Bronchial epithelial cell (primary cell): ENCODE data around the gene TYW1. TPM values are rescaled to one million over a fixed set of nuclear protein-coding genes. Genes with fewer than 3 reads are reported as not detected.
"Not testable (repeated sequence)": the region's sequence is repeated elsewhere in the genome, so short reads cannot be mapped to it uniquely, and the experiment has no call there.

Source experiments
- DNase-seq: peaks from one replicate; pipeline ENCODE4 v3.0.0-alpha.2; 2010; ENCODE audit warnings: low read depth
- FAIRE-seq: peaks from 2 replicates; lab custom pipeline; 2011; peaks lifted over from hg19 to GRCh38; lab: Jason Lieb, UNC
- H3K27me3 ChIP-seq: 2 replicates; pipeline ENCODE4 v1.5.1; 2011; ENCODE audit warnings: low read length; ENCODE audit not compliant: control insufficient read depth, insufficient read depth
- H3K36me3 ChIP-seq: 2 replicates; pipeline ENCODE4 v1.5.1; 2011; ENCODE audit warnings: low read length; ENCODE audit not compliant: control insufficient read depth, insufficient read depth
- H3K4me3 ChIP-seq: 2 replicates; pipeline ENCODE4 v1.5.1; 2011; ENCODE audit warnings: mild to moderate bottlenecking, low read depth, low read length, control low read depth
- CTCF ChIP-seq: IDR thresholded peaks from 2 replicates; pipeline ENCODE4 v1.5.1; 2011; ENCODE audit warnings: mild to moderate bottlenecking, moderate library complexity, low read length, control low read depth, inconsistent platforms; ENCODE audit not compliant: insufficient read depth, severe bottlenecking
- total RNA-seq: library from RNA; depleted of rRNA; stranded (reverse); fragments of >200 nt; gene quantifications from 2 replicates; pipeline ENCODE4 v1.2.1, GENCODE V29; 2014

The TYW1 gene
- total RNA-seq, 1 donor from 2014 or later = 28.4 TPM

- peak; percentile 71 for DNase-seq
- FAIRE-seq = peak; percentile 68
- not testable (repeated sequence) for H3K36me3 ChIP-seq, H3K27me3 ChIP-seq
- TF ChIP-seq CTCF = peak; percentile 51
- peak overlapping the region; percentile 74 for H3K4me3 ChIP-seq
Observed at GRCh38 chr7:66994691-66995049, 2.0 kb upstream of the TYW1 start.

- not testable (repeated sequence) for H3K27me3 ChIP-seq, H3K36me3 ChIP-seq, FAIRE-seq
- DNase-seq = peak; percentile 98
- H3K4me3 ChIP-seq = peak within 1 kb of the TSS; percentile 74
Observed at GRCh38 chr7:66995050-66995776, 1.4 kb upstream of the TYW1 start, which contains the start of gene SBDS. Gene SBDS, minus strand, starts transcription at chr7:66995586. Its CDS starts 169 bp downstream, at chr7:66995417.

- peak; percentile 10 for TF ChIP-seq CTCF
- not testable (repeated sequence) for FAIRE-seq, H3K27me3 ChIP-seq, H3K36me3 ChIP-seq, H3K4me3 ChIP-seq
- peak; percentile 8 for DNase-seq
Observed at GRCh38 chr7:67000601-67001258, 4.1 kb downstream of the TYW1 start.

- not testable (repeated sequence) for H3K4me3 ChIP-seq, H3K27me3 ChIP-seq, FAIRE-seq, H3K36me3 ChIP-seq, DNase-seq
Observed at GRCh38 chr7:67004145-67004544, 7.5 kb downstream of the TYW1 start.

- Histone ChIP-seq H3K27me3 (no peaks in the 10 kb centered on the region), H3K4me3 (no peak overlapping the region), H3K36me3 (peaks cover 7% of the 10 kb centered on the region)
- TF ChIP-seq CTCF = no peak
- DNase-seq = no peak
- no peak for FAIRE-seq
Observed at GRCh38 chr7:67006965-67007364, 10.3 kb downstream of the TYW1 start.

- Histone ChIP-seq H3K27me3 (no peaks in the 10 kb centered on the region), H3K36me3 (peaks cover 7% of the 10 kb centered on the region), H3K4me3 (no peak overlapping the region)
- no peak for TF ChIP-seq CTCF
- FAIRE-seq = no peak
- DNase-seq = no peak
Observed at GRCh38 chr7:67008260-67008659, 11.6 kb downstream of the TYW1 start.

GRCh38 chr7:67009677-67010076 lies 13.0 kb downstream of the TYW1 start:
- H3K4me3 ChIP-seq, H3K27me3 ChIP-seq, DNase-seq, H3K36me3 ChIP-seq, FAIRE-seq: not testable (repeated sequence)

GRCh38 chr7:67014076-67014622 lies 17.5 kb downstream of the TYW1 start:
- FAIRE-seq, H3K27me3 ChIP-seq, H3K4me3 ChIP-seq, H3K36me3 ChIP-seq, DNase-seq: not testable (repeated sequence)

- not testable (repeated sequence) for H3K36me3 ChIP-seq, H3K4me3 ChIP-seq, DNase-seq, FAIRE-seq, H3K27me3 ChIP-seq
Observed at GRCh38 chr7:67017971-67018370, 21.3 kb downstream of the TYW1 start.
